ENCODE data around the gene RAC3.
A peak's percentile ranks its signal among the peaks of the same experiment; 100 is the strongest.

RAC3 gene

DNA sequence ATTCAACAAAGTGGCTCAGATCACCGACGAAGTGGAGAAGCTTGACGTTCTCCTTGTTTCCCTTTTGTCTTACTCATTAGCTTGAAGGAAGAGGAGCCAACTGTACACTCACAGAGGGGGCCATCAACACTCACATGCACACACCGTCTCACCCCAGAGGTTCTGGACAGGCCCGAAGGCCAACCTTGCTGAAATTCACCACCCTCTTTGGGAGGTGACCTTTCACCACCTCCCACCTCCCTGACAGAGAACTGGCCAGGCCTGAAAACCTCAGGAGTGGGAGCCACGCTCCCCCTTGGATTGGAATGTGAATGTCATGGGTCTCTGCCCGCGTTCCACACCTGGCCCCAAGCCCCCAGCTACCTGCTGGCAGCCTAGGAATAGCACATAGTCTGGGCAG, 4.0 kb downstream of the RAC3 start:
- no peaks in the 10 kb centered on the region for H3K9me3 ChIP-seq (ENCODE audit: insufficient read depth, low read length)
- H3K4me3 ChIP-seq (ENCODE audit: insufficient read depth, low read length, poor library complexity, severe bottlenecking), result no peak overlapping the region
- H3K27ac ChIP-seq (ENCODE audit: low read depth, low read length), result no peak overlapping the region

DNA sequence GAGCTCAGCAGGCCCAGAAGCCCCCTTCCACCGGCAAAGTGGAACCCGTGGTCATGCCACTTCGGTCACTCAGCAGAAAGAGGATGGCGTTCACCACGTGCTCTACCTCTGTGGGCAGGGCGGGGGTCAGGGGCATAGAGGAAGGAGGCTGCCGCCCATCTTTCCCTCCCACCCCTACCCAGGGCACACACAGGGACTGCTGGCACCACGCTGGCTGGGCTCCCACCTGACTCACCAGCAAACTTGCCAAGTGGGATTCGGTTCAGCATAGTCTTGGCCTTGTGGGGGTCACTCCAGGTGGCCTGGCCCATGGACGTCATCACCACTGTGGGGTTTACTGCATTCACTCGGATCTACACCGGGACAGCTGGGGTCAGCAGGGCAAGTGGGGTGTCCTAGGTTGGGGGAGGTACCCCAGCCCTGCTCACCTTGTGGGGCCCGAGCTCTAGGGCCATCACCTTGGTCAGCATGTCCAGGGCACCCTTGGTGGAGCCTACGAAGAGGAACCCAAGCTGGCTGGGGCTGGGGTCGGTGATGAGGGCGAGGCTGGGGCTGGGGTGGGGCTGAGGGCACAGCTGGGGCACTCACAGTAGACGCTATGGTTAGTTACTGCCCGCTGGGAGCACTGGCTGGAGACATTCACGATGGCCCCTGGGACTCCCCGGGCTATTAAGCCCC, 4.6 kb downstream of the RAC3 start:
- H4K20me1 ChIP-seq (ENCODE audit: low read depth, low read length), result peaks cover 4% of the 10 kb centered on the region; the same call in 1 of the 2 replicates
- no peaks in the 10 kb centered on the region for H3K36me3 ChIP-seq (ENCODE audit: low read length)
- TF ChIP-seq EZH2phosphoT487 (conservative IDR thresholded peaks at IDR 0.05; ENCODE audit: low read length), result no peak
- TF ChIP-seq, protein P1, sequence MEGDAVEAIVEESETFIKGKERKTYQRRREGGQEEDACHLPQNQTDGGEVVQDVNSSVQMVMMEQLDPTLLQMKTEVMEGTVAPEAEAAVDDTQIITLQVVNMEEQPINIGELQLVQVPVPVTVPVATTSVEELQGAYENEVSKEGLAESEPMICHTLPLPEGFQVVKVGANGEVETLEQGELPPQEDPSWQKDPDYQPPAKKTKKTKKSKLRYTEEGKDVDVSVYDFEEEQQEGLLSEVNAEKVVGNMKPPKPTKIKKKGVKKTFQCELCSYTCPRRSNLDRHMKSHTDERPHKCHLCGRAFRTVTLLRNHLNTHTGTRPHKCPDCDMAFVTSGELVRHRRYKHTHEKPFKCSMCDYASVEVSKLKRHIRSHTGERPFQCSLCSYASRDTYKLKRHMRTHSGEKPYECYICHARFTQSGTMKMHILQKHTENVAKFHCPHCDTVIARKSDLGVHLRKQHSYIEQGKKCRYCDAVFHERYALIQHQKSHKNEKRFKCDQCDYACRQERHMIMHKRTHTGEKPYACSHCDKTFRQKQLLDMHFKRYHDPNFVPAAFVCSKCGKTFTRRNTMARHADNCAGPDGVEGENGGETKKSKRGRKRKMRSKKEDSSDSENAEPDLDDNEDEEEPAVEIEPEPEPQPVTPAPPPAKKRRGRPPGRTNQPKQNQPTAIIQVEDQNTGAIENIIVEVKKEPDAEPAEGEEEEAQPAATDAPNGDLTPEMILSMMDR (IDR thresholded peaks at IDR 0.05; ENCODE audit: insufficient read depth, low read length, poor library complexity, severe bottlenecking), result no peak
- H3K9ac ChIP-seq (ENCODE audit: low read length), result peak overlapping the region; percentile 92
- no peak overlapping the region for H2AFZ ChIP-seq (ENCODE audit: low read depth, low read length, severe bottlenecking)
- H3K79me2 ChIP-seq (ENCODE audit: insufficient read depth, low read length), result peaks cover 11% of the 10 kb centered on the region
- H3K27me3 ChIP-seq (ENCODE audit: low read length), result no peaks in the 10 kb centered on the region
- H3K9me2 ChIP-seq (replicated peaks; ENCODE audit: insufficient read depth, low read length), result no peaks in the 10 kb centered on the region
- H3K4me2 ChIP-seq (ENCODE audit: low read depth, low read length, poor library complexity, severe bottlenecking), result peak overlapping the region; percentile 96
- peak overlapping the region; percentile 94 for H3K4me3 ChIP-seq (ENCODE audit: insufficient read depth, low read length, poor library complexity, severe bottlenecking)
- H3K27ac ChIP-seq (ENCODE audit: low read depth, low read length), result no peak overlapping the region
- H3K9me3 ChIP-seq (ENCODE audit: insufficient read depth, low read length), result no peaks in the 10 kb centered on the region
- peaks cover 9% of the 10 kb centered on the region; the same call in 1 of the 2 replicates for H3F3A ChIP-seq (ENCODE audit: insufficient read depth)

More for the DNA sequence above, 4.0 kb downstream of the RAC3 start:
- Histone ChIP-seq H3K27me3 (ENCODE audit: low read length) (no peaks in the 10 kb centered on the region), H3K79me2 (ENCODE audit: insufficient read depth, low read length) (peaks cover 11% of the 10 kb centered on the region), H4K20me1 (ENCODE audit: low read depth, low read length) (peaks cover 4% of the 10 kb centered on the region; the same call in 1 of the 2 replicates), H2AFZ (ENCODE audit: low read depth, low read length, severe bottlenecking) (no peak overlapping the region), H3F3A (ENCODE audit: insufficient read depth) (peaks cover 9% of the 10 kb centered on the region; the same call in 1 of the 2 replicates), H3K36me3 (ENCODE audit: low read length) (no peaks in the 10 kb centered on the region), H3K9me2 (replicated peaks; ENCODE audit: insufficient read depth, low read length) (no peaks in the 10 kb centered on the region), H3K9ac (ENCODE audit: low read length) (no peak overlapping the region), H3K4me2 (ENCODE audit: low read depth, low read length, poor library complexity, severe bottlenecking) (no peak overlapping the region)
- TF ChIP-seq, protein P1 (IDR thresholded peaks at IDR 0.05; ENCODE audit: insufficient read depth, low read length, poor library complexity, severe bottlenecking), result no peak
- no peak for TF ChIP-seq EZH2phosphoT487 (conservative IDR thresholded peaks at IDR 0.05; ENCODE audit: low read length)

GRCh38 chr17:82036634-82037091, 5.2 kb downstream of the RAC3 start:
- Histone ChIP-seq H3K27me3 (ENCODE audit: low read length) (no peaks in the 10 kb centered on the region), H3F3A (ENCODE audit: insufficient read depth) (peaks cover 9% of the 10 kb centered on the region; the same call in 1 of the 2 replicates), H3K4me2 (ENCODE audit: low read depth, low read length, poor library complexity, severe bottlenecking) (peak overlapping the region; percentile 96), H4K20me1 (ENCODE audit: low read depth, low read length) (peaks cover 4% of the 10 kb centered on the region; the same call in 1 of the 2 replicates), H3K9ac (ENCODE audit: low read length) (peak overlapping the region; percentile 92), H3K9me2 (replicated peaks; ENCODE audit: insufficient read depth, low read length) (no peaks in the 10 kb centered on the region), H3K4me3 (ENCODE audit: insufficient read depth, low read length, poor library complexity, severe bottlenecking) (peak overlapping the region; percentile 94), H3K79me2 (ENCODE audit: insufficient read depth, low read length) (peaks cover 11% of the 10 kb centered on the region), H3K9me3 (ENCODE audit: insufficient read depth, low read length) (no peaks in the 10 kb centered on the region), H2AFZ (ENCODE audit: low read depth, low read length, severe bottlenecking) (no peak overlapping the region), H3K36me3 (ENCODE audit: low read length) (no peaks in the 10 kb centered on the region), H3K27ac (ENCODE audit: low read depth, low read length) (peak overlapping the region; percentile 55; the same call in 1 of the 2 replicates)
- TF ChIP-seq, protein P1 (IDR thresholded peaks at IDR 0.05; ENCODE audit: insufficient read depth, low read length, poor library complexity, severe bottlenecking), result no peak
- TF ChIP-seq EZH2phosphoT487 (conservative IDR thresholded peaks at IDR 0.05; ENCODE audit: low read length), result no peak
